Mesothelial cell of epicardium (in vitro differentiated cells): Measurements from ENCODE around the gene XRN2. TPM values are rescaled to one million over a fixed set of nuclear protein-coding genes. Genes with fewer than 3 reads are reported as not detected.
"Not testable (repeated sequence)": the region's sequence is repeated elsewhere in the genome, so short reads cannot be mapped to it uniquely, and the experiment has no call there.

Experiments
- DNase-seq, 2 experiments: peaks; one replicate each; pipeline ENCODE4 v3.0.0; 2021; ENCODE audit warnings: low spot score in 2 of 2; ENCODE audit not compliant: unreplicated experiment in 2 of 2
- H3K27ac Mint-ChIP-seq: 2 replicates; pipeline ENCODE4 v1.8.0; 2021; ENCODE audit warnings: mixed read lengths
- H3K27me3 Mint-ChIP-seq: 2 replicates; pipeline ENCODE4 v1.8.0; 2021; ENCODE audit warnings: low read depth, mixed read lengths
- H3K36me3 Mint-ChIP-seq: 2 replicates; pipeline ENCODE4 v1.8.0; 2021; ENCODE audit warnings: mixed read lengths
- H3K4me1 Mint-ChIP-seq: 2 replicates; pipeline ENCODE4 v1.8.0; 2021; ENCODE audit warnings: mixed read lengths
- H3K4me3 Mint-ChIP-seq: 2 replicates; pipeline ENCODE4 v1.8.0; 2021; ENCODE audit warnings: mild to moderate bottlenecking, moderate library complexity, mixed read lengths
- H3K9me3 Mint-ChIP-seq: 2 replicates; pipeline ENCODE4 v1.8.0; 2021; ENCODE audit warnings: mixed read lengths
- CTCF ChIP-seq: fragments of 200-600 bp; sonication (generic); IDR thresholded peaks from one replicate; pipeline ENCODE4 v1.5.0; 2021; ENCODE audit warnings: antibody characterized with exemption; ENCODE audit not compliant: unreplicated experiment
- total RNA-seq: library from RNA; stranded (reverse); gene quantifications from 3 replicates; pipeline ENCODE4 v1.2.1, GENCODE V29; 2021

The XRN2 gene
- total RNA-seq, 1 donor from 2014 or later: 76.7 TPM

GRCh38 chr20:21397341-21398108, 94.4 kb downstream of the XRN2 start, which contains the start of gene NKX2-4:
NKX2-4 (minus strand) TSS chr20:21397526; CDS start chr20:21397399, 127 bp downstream.
- H3K36me3 Mint-ChIP-seq: no peaks in the 10 kb centered on the region
- H3K9me3 Mint-ChIP-seq: no peaks in the 10 kb centered on the region
- no peak within 1 kb of the TSS for H3K4me3 Mint-ChIP-seq
- no peak for TF ChIP-seq CTCF
- H3K4me1 Mint-ChIP-seq: no peaks in the 10 kb centered on the region
- H3K27ac Mint-ChIP-seq: no peak within 1 kb of the TSS
- DNase-seq: no peak
- peaks cover 86% of the 10 kb centered on the region for H3K27me3 Mint-ChIP-seq

- H3K27me3 Mint-ChIP-seq: peaks cover 84% of the 10 kb centered on the region
- H3K4me3 Mint-ChIP-seq: no peak overlapping the region
- no peaks in the 10 kb centered on the region for H3K4me1 Mint-ChIP-seq
- no peaks in the 10 kb centered on the region for H3K9me3 Mint-ChIP-seq
- H3K36me3 Mint-ChIP-seq: no peaks in the 10 kb centered on the region
- DNase-seq: no peak
- TF ChIP-seq CTCF: no peak
- H3K27ac Mint-ChIP-seq: no peak overlapping the region
Observed at GRCh38 chr20:21398109-21399004, 95.2 kb downstream of the XRN2 start.

GRCh38 chr20:21399005-21399475, 95.9 kb downstream of the XRN2 start:
- Mint-ChIP-seq H3K4me3 (no peak overlapping the region), H3K4me1 (no peaks in the 10 kb centered on the region), H3K9me3 (no peaks in the 10 kb centered on the region), H3K27ac (no peak overlapping the region), H3K27me3 (peaks cover 83% of the 10 kb centered on the region), H3K36me3 (no peaks in the 10 kb centered on the region)
- TF ChIP-seq CTCF: no peak
- no peak for DNase-seq

DNA sequence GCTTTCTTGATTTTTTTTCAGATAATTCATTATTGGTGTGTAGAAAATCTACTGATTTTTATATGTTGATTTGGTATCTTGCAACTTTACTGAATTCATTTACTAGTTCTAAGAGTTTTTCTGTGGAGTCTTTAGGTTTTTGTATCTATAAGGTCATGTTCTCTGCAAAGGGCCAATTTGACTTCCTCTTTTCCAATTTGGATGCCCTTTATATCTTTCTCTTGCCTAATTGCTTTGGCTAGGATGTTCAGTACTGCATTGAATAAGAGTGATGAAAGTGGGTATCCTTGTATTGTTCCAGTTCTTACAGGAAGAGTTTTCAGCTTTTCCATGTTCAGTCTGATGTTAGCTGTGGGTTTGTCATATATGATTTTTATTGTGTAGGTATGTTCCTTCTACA, 108.6 kb downstream of the XRN2 start:
- Mint-ChIP-seq H3K9me3 (peaks cover 16% of the 10 kb centered on the region), H3K4me3 (no peak overlapping the region), H3K36me3 (no peaks in the 10 kb centered on the region), H3K4me1 (no peaks in the 10 kb centered on the region), H3K27ac (no peak overlapping the region), H3K27me3 (peaks cover 76% of the 10 kb centered on the region)
- no peak for TF ChIP-seq CTCF
- DNase-seq: no peak

GRCh38 chr20:21413996-21414395, 110.9 kb downstream of the XRN2 start:
- not testable (repeated sequence) for H3K27ac Mint-ChIP-seq, DNase-seq, H3K4me3 Mint-ChIP-seq, H3K4me1 Mint-ChIP-seq, H3K36me3 Mint-ChIP-seq
- Mint-ChIP-seq H3K27me3 (peaks cover 76% of the 10 kb centered on the region), H3K9me3 (peaks cover 16% of the 10 kb centered on the region)

- not testable (repeated sequence) for H3K4me1 Mint-ChIP-seq, H3K4me3 Mint-ChIP-seq, DNase-seq, H3K27ac Mint-ChIP-seq, H3K36me3 Mint-ChIP-seq
- Mint-ChIP-seq H3K27me3 (peaks cover 40% of the 10 kb centered on the region), H3K9me3 (peaks cover 16% of the 10 kb centered on the region)
Observed at GRCh38 chr20:21419147-21419546, 116.0 kb downstream of the XRN2 start.
